Neutrophil (primary cell): ENCODE results near the gene SPECC1L.
A peak's percentile ranks its signal among the peaks of the same experiment; 100 is the strongest.
"Not testable (repeated sequence)": the region's sequence is repeated elsewhere in the genome, so short reads cannot be mapped to it uniquely, and the experiment has no call there.

Experiments used
- H3K27ac ChIP-seq: fragments of 200-600 bp; sonication (generic); 2 replicates; pipeline ENCODE4 v1.5.1; 2016; ENCODE audit warnings: mild to moderate bottlenecking, moderate library complexity
- H3K27me3 ChIP-seq: fragments of 200-600 bp; sonication (generic); 2 replicates; pipeline ENCODE4 v1.6.0; 2016; ENCODE audit warnings: mild to moderate bottlenecking
- H3K36me3 ChIP-seq: fragments of 200-600 bp; sonication (generic); 2 replicates; pipeline ENCODE4 v1.5.1; 2017
- H3K4me1 ChIP-seq, 2 experiments: fragments of 200-600 bp in 1 of 2; sonication (generic) in 1 of 2; 1 replicate in 1 of 2; 2 replicates in 1 of 2; pipeline versions ENCODE4 v1.5.1 to v1.6.1; 2013 to 2016; ENCODE audit warnings: low read depth in 1 of 2, low read length in 1 of 2, mild to moderate bottlenecking in 1 of 2, moderate library complexity in 1 of 2; ENCODE audit not compliant: control insufficient read depth in 1 of 2, insufficient read depth in 1 of 2
- H3K4me3 ChIP-seq, 2 experiments: fragments of 200-600 bp in 1 of 2; sonication (generic) in 1 of 2; 1 replicate in 1 of 2; 2 replicates in 1 of 2; pipeline ENCODE4 v1.5.1; 2013 to 2016; ENCODE audit warnings: low read depth in 1 of 2, low read length in 1 of 2, mild to moderate bottlenecking in 1 of 2, moderate library complexity in 1 of 2
- H3K9me3 ChIP-seq: fragments of 200-600 bp; sonication (generic); 2 replicates; pipeline ENCODE4 v1.5.1; 2016
- CTCF ChIP-seq: fragments of 200-600 bp; sonication (generic); IDR thresholded peaks from 2 replicates; pipeline ENCODE4 v1.5.1; 2016; ENCODE audit warnings: antibody characterized with exemption

Gene SPECC1L

GRCh38 chr22:24256736-24257135 is 13.9 kb upstream of the SPECC1L start:
- H3K9me3 ChIP-seq, H3K36me3 ChIP-seq, H3K4me1 ChIP-seq, H3K4me3 ChIP-seq, H3K27me3 ChIP-seq, H3K27ac ChIP-seq: not testable (repeated sequence)

GRCh38 chr22:24259459-24259858 is 11.2 kb upstream of the SPECC1L start:
- not testable (repeated sequence) for H3K36me3 ChIP-seq, H3K9me3 ChIP-seq, H3K4me3 ChIP-seq, H3K27ac ChIP-seq, H3K27me3 ChIP-seq, H3K4me1 ChIP-seq
- peak; percentile 53 for TF ChIP-seq CTCF

GRCh38 chr22:24262185-24262749 is 8.4 kb upstream of the SPECC1L start:
- H3K4me3 ChIP-seq, H3K27me3 ChIP-seq, H3K36me3 ChIP-seq, H3K4me1 ChIP-seq, H3K9me3 ChIP-seq, H3K27ac ChIP-seq: not testable (repeated sequence)

GRCh38 chr22:24263479-24263878 is 7.2 kb upstream of the SPECC1L start:
- H3K27me3 ChIP-seq, H3K4me1 ChIP-seq, H3K4me3 ChIP-seq, H3K36me3 ChIP-seq, H3K27ac ChIP-seq, H3K9me3 ChIP-seq: not testable (repeated sequence)

GRCh38 chr22:24264329-24264896 is 6.2 kb upstream of the SPECC1L start:
- not testable (repeated sequence) for H3K36me3 ChIP-seq, H3K27ac ChIP-seq, H3K4me3 ChIP-seq, H3K4me1 ChIP-seq, H3K27me3 ChIP-seq, H3K9me3 ChIP-seq

- Histone ChIP-seq H3K36me3 (no peaks in the 10 kb centered on the region), H3K4me3 (no peak overlapping the region), H3K9me3 (no peaks in the 10 kb centered on the region), H3K27me3 (no peaks in the 10 kb centered on the region), H3K27ac (no peak overlapping the region), H3K4me1 (no peaks in the 10 kb centered on the region)
- TF ChIP-seq CTCF, result no peak
These were observed 4.9 kb upstream of the SPECC1L start for GRCh38 chr22:24265734-24266133.

- H3K27me3 ChIP-seq, H3K27ac ChIP-seq, H3K36me3 ChIP-seq, H3K9me3 ChIP-seq, H3K4me3 ChIP-seq, H3K4me1 ChIP-seq: not testable (repeated sequence)
These were observed 4.1 kb upstream of the SPECC1L start for GRCh38 chr22:24266495-24266894.

- no peak for TF ChIP-seq CTCF
- Histone ChIP-seq H3K9me3 (no peaks in the 10 kb centered on the region), H3K4me3 (peak overlapping the region; percentile 95 to 98)
These were observed 789 bp downstream of the SPECC1L start for GRCh38 chr22:24271386-24271854.

GRCh38 chr22:24273031-24273430 is 2.4 kb downstream of the SPECC1L start:
- not testable (repeated sequence) for H3K4me3 ChIP-seq

More at GRCh38 chr22:24271386-24271854, 789 bp downstream of the SPECC1L start:
- H3K36me3 ChIP-seq, result no peaks in the 10 kb centered on the region
- H3K27me3 ChIP-seq, result no peaks in the 10 kb centered on the region
- peak overlapping the region; percentile 89 for H3K27ac ChIP-seq
- H3K4me1 ChIP-seq, result peaks cover 14 to 20% of the 10 kb centered on the region in 2 experiments

GRCh38 chr22:24273906-24274305 is 3.3 kb downstream of the SPECC1L start:
- H3K27me3 ChIP-seq, H3K27ac ChIP-seq, H3K9me3 ChIP-seq, H3K36me3 ChIP-seq, H3K4me3 ChIP-seq: not testable (repeated sequence)
- H3K4me1 ChIP-seq, result peaks cover 14 to 20% of the 10 kb centered on the region in 2 experiments

More at GRCh38 chr22:24273031-24273430, 2.4 kb downstream of the SPECC1L start:
- H3K4me1 ChIP-seq, result peaks cover 14 to 20% of the 10 kb centered on the region in 2 experiments
- H3K27me3 ChIP-seq, H3K36me3 ChIP-seq, H3K9me3 ChIP-seq, H3K27ac ChIP-seq: not testable (repeated sequence)

- H3K9me3 ChIP-seq, H3K4me3 ChIP-seq, H3K27me3 ChIP-seq, H3K36me3 ChIP-seq: not testable (repeated sequence)
- Histone ChIP-seq H3K27ac (peak overlapping the region; percentile 46), H3K4me1 (peaks cover 14 to 20% of the 10 kb centered on the region in 2 experiments)
These were observed 4.2 kb downstream of the SPECC1L start for GRCh38 chr22:24274696-24275405.
